MM.1S (cell line): ENCODE data around the gene BTBD9.

Experiments
- CTCF ChIP-seq: fragments of 300-600 bp; sonication (generic); IDR thresholded peaks from 2 replicates; pipeline ENCODE4 v1.5.1; 2016; ENCODE audit warnings: antibody characterized with exemption, low read length, mixed read lengths
- EZH2 ChIP-seq: fragments of 300-600 bp; sonication (generic); optimal IDR thresholded peaks from 2 replicates; pipeline ENCODE3; 2017; ENCODE audit warnings: low read depth, mild to moderate bottlenecking, antibody characterized with exemption, low read length, mixed read lengths
- EZH2phosphoT487 ChIP-seq: fragments of 300-600 bp; sonication (generic); IDR thresholded peaks from 2 replicates; pipeline ENCODE4 v1.6.1; 2018; ENCODE audit warnings: antibody characterized with exemption, low read length

GRCh38 chr6:38580030-38580429 is 59.7 kb downstream of the BTBD9 start:
- TF ChIP-seq CTCF (no peak), EZH2 (no peak), EZH2phosphoT487 (no peak)
